ENCODE measurements around the gene STOM. TPM values are rescaled to one million over a fixed set of nuclear protein-coding genes. Genes with fewer than 3 reads are reported as not detected.

Gene STOM
- total RNA-seq, 1 experiment from 2014 or later = 22.4 TPM

GRCh38 chr9:121364077-121364476, 6.0 kb downstream of the STOM start (continued):
- no peak for TF ChIP-seq ELF1 (IDR thresholded peaks at IDR 0.05; ENCODE audit: borderline replicate concordance, low read depth)
- no peak for TF ChIP-seq TCF7L2 (IDR thresholded peaks at IDR 0.05; ENCODE audit: borderline replicate concordance, extremely low read depth, insufficient read depth, insufficient read length)

- Histone ChIP-seq H3K4me3 (replicated peaks in 1 of 2; ENCODE audit: low read depth in 1 of 2, low read length in 2 of 2) (no peak overlapping the region), H3K9me2 (ENCODE audit: insufficient read depth) (no peaks in the 10 kb centered on the region), H3K9me3 (ENCODE audit: control insufficient read depth in 1 of 2, insufficient read depth in 1 of 2, low read depth in 1 of 2, low read length in 2 of 2) (no peaks in the 10 kb centered on the region), H4K20me1 (ENCODE audit: insufficient read depth) (no peaks in the 10 kb centered on the region), H3K27ac (ENCODE audit: low read depth, low read length) (no peak overlapping the region), H3K36me3 (ENCODE audit: control insufficient read depth in 1 of 2, insufficient read depth in 2 of 2, low read length in 2 of 2) (no peaks in the 10 kb centered on the region), H3K9ac (ENCODE audit: low read length) (no peak overlapping the region), H3K79me2 (ENCODE audit: insufficient read depth, low read length) (no peaks in the 10 kb centered on the region), H3K4me1 (ENCODE audit: control insufficient read depth in 1 of 2, insufficient read depth in 2 of 2, low read length in 2 of 2) (peaks cover 4 to 36% of the 10 kb centered on the region in 2 experiments; a peak in 3 of 4 replicates), H3K27me3 (ENCODE audit: insufficient read depth, low read length) (no peaks in the 10 kb centered on the region), H2AFZ (ENCODE audit: low read depth, low read length, poor library complexity, severe bottlenecking) (no peak overlapping the region), H3K4me2 (ENCODE audit: low read length) (peak overlapping the region; percentile 53; the same call in 1 of the 2 replicates)
- POLR2A ChIA-PET = no interaction called here
- CTCF ChIA-PET = interaction anchor here (1.0 to 1.6 kb wide), 2 partner anchors 12 to 43 kb away, joined by 3 to 5 read pairs; no protein-coding TSS in a partner anchor
- no peak for DNase-seq (ENCODE audit: low read depth, low spot score)
- intact Hi-C loops (cut with micrococcal nuclease) = no loop called here
- RAD21 ChIA-PET (ENCODE audit: low non-redundant PET in 1 of 2, low total read pairs in 2 of 2, uncharacterized antibody in 2 of 2, unreplicated experiment in 2 of 2) = no interaction called here
- no TSS peak for BruUV-seq (replicated peaks)
- no peak for TF ChIP-seq SIN3A (IDR thresholded peaks at IDR 0.05; ENCODE audit: low read depth)
- ATAC-seq = no peak
Observed at GRCh38 chr9:121363622-121363961, 6.5 kb downstream of the STOM start.

- CTCF ChIA-PET = interaction anchor here (1.0 kb wide), 1 partner anchor 12 kb away, joined by 3 read pairs; no protein-coding TSS in a partner anchor
- Histone ChIP-seq H3K27ac (ENCODE audit: low read depth, low read length) (no peak overlapping the region), H3K9me3 (ENCODE audit: control insufficient read depth in 1 of 2, insufficient read depth in 1 of 2, low read depth in 1 of 2, low read length in 2 of 2) (no peaks in the 10 kb centered on the region), H3K9me2 (ENCODE audit: insufficient read depth) (no peaks in the 10 kb centered on the region), H3K36me3 (ENCODE audit: control insufficient read depth in 1 of 2, insufficient read depth in 2 of 2, low read length in 2 of 2) (no peaks in the 10 kb centered on the region), H3K4me3 (replicated peaks in 1 of 2; ENCODE audit: low read depth in 1 of 2, low read length in 2 of 2) (no peak overlapping the region), H3K27me3 (ENCODE audit: insufficient read depth, low read length) (no peaks in the 10 kb centered on the region), H4K20me1 (ENCODE audit: insufficient read depth) (no peaks in the 10 kb centered on the region), H3K4me2 (ENCODE audit: low read length) (peak overlapping the region; percentile 53), H2AFZ (ENCODE audit: low read depth, low read length, poor library complexity, severe bottlenecking) (peak overlapping the region; percentile 51), H3K4me1 (ENCODE audit: control insufficient read depth in 1 of 2, insufficient read depth in 2 of 2, low read length in 2 of 2) (peaks cover 4 to 36% of the 10 kb centered on the region in 2 experiments; a peak in 3 of 4 replicates), H3K9ac (ENCODE audit: low read length) (peak overlapping the region; percentile 13; the same call in 1 of the 2 replicates), H3K79me2 (ENCODE audit: insufficient read depth, low read length) (no peaks in the 10 kb centered on the region)
- DNase-seq (ENCODE audit: low read depth, low spot score) (no peak), ATAC-seq (peak; percentile 40; the same call in 1 of the 2 replicates)
- intact Hi-C loops (cut with micrococcal nuclease) = no loop called here
- BruUV-seq (replicated peaks) = no TSS peak
- RAD21 ChIA-PET (ENCODE audit: low non-redundant PET in 1 of 2, low total read pairs in 2 of 2, uncharacterized antibody in 2 of 2, unreplicated experiment in 2 of 2) = no interaction called here
- POLR2A ChIA-PET = no interaction called here
- no peak for TF ChIP-seq ZNF274 (IDR thresholded peaks at IDR 0.05; ENCODE audit: low read depth, low read length)
- TF ChIP-seq SIN3A (IDR thresholded peaks at IDR 0.05; ENCODE audit: low read depth) = no peak
- no peak for TF ChIP-seq RAD21 (IDR thresholded peaks at IDR 0.05; ENCODE audit: low read depth)
- TF ChIP-seq CTCF (IDR thresholded peaks at IDR 0.05 in 2 of 3, conservative IDR thresholded peaks at IDR 0.05 in 1 of 3; ENCODE audit: borderline replicate concordance in 1 of 3, insufficient read depth in 1 of 3, low read depth in 2 of 3, low read length in 2 of 3) = no peak
- TF ChIP-seq EGR1 (IDR thresholded peaks at IDR 0.05; ENCODE audit: low read depth) = no peak
- no peak for TF ChIP-seq SRF (IDR thresholded peaks at IDR 0.05; ENCODE audit: low read depth)
- TF ChIP-seq CBX3 (IDR thresholded peaks at IDR 0.05; ENCODE audit: low read depth) = no peak
- TF ChIP-seq POLR2AphosphoS5 (IDR thresholded peaks at IDR 0.05; ENCODE audit: low read depth, low read length) = no peak
- TF ChIP-seq YY1 (IDR thresholded peaks at IDR 0.05; ENCODE audit: extremely low read depth, insufficient replicate concordance, low read depth, low read length) = no peak
- no peak for TF ChIP-seq ZFX (IDR thresholded peaks at IDR 0.05)
- no peak for TF ChIP-seq ATF3 (IDR thresholded peaks at IDR 0.05)
- no peak for TF ChIP-seq FOSL1 (IDR thresholded peaks at IDR 0.05; ENCODE audit: low read depth)
- TF ChIP-seq POLR2A (IDR thresholded peaks at IDR 0.05; ENCODE audit: borderline replicate concordance, extremely low read depth, insufficient read depth, insufficient read length) = no peak
Observed at GRCh38 chr9:121362813-121363621, 7.0 kb downstream of the STOM start.

Measured in HCT116 (cell line).